T-helper 1 cell treated with Interleukin-12 subunit alpha and Interleukin-12 subunit beta and Interleukin-4 antibody, amounts not matched to agents 30 μg/mL and 1 μg/mL, for 36 hours (primary cell): ENCODE data around the gene TYROBP.
"Not testable (repeated sequence)": the region's sequence is repeated elsewhere in the genome, so short reads cannot be mapped to it uniquely, and the experiment has no call there.

ENCODE experiments used
- H3K27ac Mint-ChIP-seq: one replicate; pipeline ENCODE4 v1.8.0; 2021; ENCODE audit warnings: mild to moderate bottlenecking, mixed read lengths
- H3K27me3 Mint-ChIP-seq: one replicate; pipeline ENCODE4 v1.8.0; 2021; ENCODE audit warnings: low read depth, mixed read lengths
- H3K36me3 Mint-ChIP-seq: one replicate; pipeline ENCODE4 v1.8.0; 2021; ENCODE audit warnings: low read depth, mixed read lengths
- H3K4me1 Mint-ChIP-seq: one replicate; pipeline ENCODE4 v1.8.0; 2021; ENCODE audit warnings: low read depth, mixed read lengths
- H3K4me3 Mint-ChIP-seq: one replicate; pipeline ENCODE4 v1.8.0; 2021; ENCODE audit warnings: mild to moderate bottlenecking, moderate library complexity, mixed read lengths
- H3K9me3 Mint-ChIP-seq: one replicate; pipeline ENCODE4 v1.8.0; 2021; ENCODE audit warnings: mixed read lengths

Gene TYROBP

DNA sequence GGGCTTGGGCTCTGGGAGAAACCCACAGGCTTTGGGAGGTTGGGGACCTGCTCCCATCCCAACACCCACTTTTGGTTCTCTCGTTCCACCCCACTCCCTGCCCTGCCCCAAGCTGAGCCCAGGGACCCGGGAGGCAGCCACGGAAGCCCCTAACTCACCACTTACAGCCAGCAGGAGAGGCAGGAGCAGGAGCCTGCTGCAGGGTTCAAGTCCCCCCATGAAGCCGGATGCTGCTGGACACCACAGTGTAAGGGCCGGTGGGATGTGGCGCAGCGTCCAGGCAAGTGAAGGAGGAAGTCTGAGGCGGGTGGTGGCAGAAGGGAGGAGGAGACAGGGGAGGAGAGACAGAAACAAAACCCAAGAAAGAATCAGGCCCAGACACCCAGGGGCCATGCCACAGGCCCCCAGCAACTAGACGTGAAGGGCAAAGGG lies at the start of gene TYROBP:
Gene TYROBP (minus strand): TSS at position 286 of the 432 bp plus-strand sequence. CDS start 67 bp downstream, at position 219.
- Mint-ChIP-seq H3K4me1 (peaks cover 29% of the 10 kb centered on the region), H3K9me3 (no peaks in the 10 kb centered on the region), H3K36me3 (peaks cover 6% of the 10 kb centered on the region), H3K4me3 (no peak within 1 kb of the TSS), H3K27me3 (no peaks in the 10 kb centered on the region), H3K27ac (peak within 1 kb of the TSS; percentile 71)

DNA sequence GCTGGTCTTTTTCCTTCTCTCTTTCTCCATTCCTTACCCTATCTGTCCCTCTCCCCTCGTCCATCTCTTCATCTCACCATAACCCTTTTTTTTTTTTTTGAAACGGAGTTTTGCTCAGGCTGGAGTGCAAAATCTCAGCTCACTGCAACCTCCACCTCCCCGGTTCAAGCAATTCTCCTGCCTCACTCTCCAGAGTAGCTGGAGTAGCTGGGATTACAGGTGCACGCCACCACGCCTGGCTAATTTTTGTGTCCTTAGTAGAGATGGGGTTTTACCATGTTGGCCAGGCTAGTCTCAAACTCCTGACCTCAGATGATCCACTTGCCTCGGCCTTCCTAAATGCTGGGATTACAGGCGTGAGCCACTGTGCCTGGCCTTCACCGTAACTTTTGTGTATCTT lies 49.3 kb upstream of the TYROBP start:
- Mint-ChIP-seq H3K27ac (peak overlapping the region; percentile 23), H3K27me3 (peaks cover 17% of the 10 kb centered on the region), H3K4me1 (peaks cover 30% of the 10 kb centered on the region)
- H3K4me3 Mint-ChIP-seq, H3K9me3 Mint-ChIP-seq, H3K36me3 Mint-ChIP-seq: not testable (repeated sequence)

DNA sequence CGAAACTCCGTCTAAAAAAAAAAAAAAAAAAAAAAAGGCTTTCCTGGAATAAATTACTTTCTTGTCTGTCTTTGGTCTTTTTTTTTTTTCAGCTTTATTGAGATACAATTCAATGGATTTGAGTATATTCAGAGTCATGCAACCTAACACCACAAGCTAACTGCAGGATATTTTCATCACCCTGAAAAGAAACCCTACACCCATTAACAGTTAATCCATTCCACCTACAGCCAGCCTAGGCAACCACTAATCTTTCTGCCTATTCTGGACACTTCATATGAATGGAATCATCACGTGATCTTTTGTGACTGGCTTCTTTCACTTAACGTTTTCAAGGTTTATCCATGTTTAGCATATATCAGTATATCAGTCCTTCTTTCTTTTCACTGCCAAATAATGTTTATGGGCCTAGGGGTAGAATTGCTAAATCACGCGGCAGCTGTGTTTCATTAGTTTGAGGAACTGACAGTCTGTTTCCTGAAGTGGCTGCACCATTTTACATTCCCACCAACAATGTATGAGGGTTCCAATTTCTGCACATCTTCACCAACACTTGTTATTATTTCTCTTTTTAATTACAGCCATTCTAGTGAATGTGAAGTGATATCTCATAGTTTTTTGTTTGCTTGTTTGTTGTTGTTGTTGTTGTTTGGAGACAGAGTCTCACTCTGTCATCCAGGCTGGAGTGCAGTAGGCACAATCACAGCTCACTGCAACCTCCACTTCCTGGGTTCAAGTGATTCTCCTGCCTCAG lies 48.0 kb upstream of the TYROBP start:
- Mint-ChIP-seq H3K36me3 (peaks cover 3% of the 10 kb centered on the region), H3K4me3 (no peak overlapping the region), H3K27ac (no peak overlapping the region), H3K9me3 (peaks cover 5% of the 10 kb centered on the region), H3K27me3 (peaks cover 13% of the 10 kb centered on the region), H3K4me1 (peaks cover 32% of the 10 kb centered on the region)

DNA sequence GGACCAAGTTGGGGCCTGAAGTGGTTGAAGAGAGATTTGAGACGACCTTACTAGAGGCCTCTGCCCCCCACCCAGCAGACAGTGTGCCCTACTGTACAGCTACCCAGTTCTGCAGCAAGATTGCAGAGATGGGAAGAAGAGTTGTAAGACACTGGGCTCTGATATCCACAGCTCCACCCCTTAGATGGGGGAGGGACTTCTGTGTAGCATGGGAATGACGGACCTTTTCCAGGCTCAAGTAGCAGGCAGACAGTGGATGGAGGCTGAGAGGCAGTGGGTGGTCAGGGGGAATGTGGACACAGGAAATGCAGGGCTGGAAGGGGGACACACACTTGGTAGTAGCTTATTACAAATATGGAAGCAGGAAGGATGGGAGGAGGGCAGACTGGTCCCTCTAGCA lies 41.0 kb upstream of the TYROBP start:
- H3K4me3 Mint-ChIP-seq, result no peak overlapping the region
- no peaks in the 10 kb centered on the region for H3K27me3 Mint-ChIP-seq
- H3K4me1 Mint-ChIP-seq, result peaks cover 33% of the 10 kb centered on the region
- peak overlapping the region; percentile 31 for H3K27ac Mint-ChIP-seq
- H3K36me3 Mint-ChIP-seq, result peaks cover 5% of the 10 kb centered on the region
- no peaks in the 10 kb centered on the region for H3K9me3 Mint-ChIP-seq

DNA sequence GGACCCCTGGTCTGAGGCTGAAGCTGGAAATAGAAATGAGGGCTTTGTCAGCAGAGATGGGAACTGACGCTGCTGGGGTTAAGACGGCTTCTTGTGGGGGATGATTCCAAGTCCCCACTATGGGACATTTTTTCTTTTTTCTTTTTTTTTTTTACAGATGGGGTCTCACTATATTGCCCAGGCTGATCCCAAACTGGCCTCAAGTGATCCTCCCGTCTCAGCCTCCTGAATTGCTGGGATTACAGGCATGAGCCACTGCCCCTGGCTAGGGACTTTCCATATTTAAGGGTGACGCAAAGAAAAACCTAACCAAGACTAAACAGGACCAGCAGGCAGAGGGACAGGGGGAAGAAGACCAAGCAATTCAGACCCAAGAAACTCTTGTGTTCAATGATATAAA lies 38.1 kb upstream of the TYROBP start:
- Mint-ChIP-seq H3K27ac (peak overlapping the region; percentile 23), H3K36me3 (peaks cover 9% of the 10 kb centered on the region), H3K4me3 (no peak overlapping the region), H3K4me1 (peaks cover 17% of the 10 kb centered on the region), H3K27me3 (no peaks in the 10 kb centered on the region), H3K9me3 (no peaks in the 10 kb centered on the region)

DNA sequence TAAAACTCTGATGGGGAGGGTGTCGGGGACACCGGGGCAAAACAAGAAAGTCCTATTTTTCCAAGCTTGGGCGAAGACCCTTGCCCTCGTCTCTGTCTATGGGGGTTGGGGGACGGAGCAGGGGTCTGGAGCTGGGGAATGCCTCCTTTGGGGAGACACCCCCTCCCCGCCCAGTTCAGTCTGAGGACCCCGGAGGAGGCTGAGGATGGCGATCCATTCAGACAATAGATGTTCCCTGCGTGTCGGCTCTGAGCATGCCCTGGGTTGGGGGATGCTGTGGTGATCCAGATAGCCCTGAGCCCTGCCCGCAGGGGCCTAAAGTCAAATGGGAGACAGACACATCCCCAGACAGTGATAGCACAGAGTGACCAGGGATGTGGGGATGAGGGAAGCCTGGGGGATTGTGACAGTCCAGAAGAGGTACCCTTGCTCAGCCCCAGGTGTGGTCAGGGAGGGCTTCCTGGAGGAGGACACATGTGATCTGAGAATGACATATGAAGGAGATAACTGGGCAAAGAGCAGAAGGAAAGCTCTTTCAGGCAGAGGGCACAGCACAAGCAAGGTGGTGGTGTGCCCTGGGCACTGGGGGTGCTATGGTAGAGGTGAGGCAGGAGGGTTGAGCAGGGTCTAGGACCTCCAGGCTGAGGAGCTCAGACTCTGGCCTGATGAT lies 37.2 kb upstream of the TYROBP start:
- no peaks in the 10 kb centered on the region for H3K9me3 Mint-ChIP-seq
- H3K4me3 Mint-ChIP-seq, result no peak overlapping the region
- H3K4me1 Mint-ChIP-seq, result peaks cover 16% of the 10 kb centered on the region
- no peak overlapping the region for H3K27ac Mint-ChIP-seq
- no peaks in the 10 kb centered on the region for H3K27me3 Mint-ChIP-seq
- H3K36me3 Mint-ChIP-seq, result peaks cover 13% of the 10 kb centered on the region

DNA sequence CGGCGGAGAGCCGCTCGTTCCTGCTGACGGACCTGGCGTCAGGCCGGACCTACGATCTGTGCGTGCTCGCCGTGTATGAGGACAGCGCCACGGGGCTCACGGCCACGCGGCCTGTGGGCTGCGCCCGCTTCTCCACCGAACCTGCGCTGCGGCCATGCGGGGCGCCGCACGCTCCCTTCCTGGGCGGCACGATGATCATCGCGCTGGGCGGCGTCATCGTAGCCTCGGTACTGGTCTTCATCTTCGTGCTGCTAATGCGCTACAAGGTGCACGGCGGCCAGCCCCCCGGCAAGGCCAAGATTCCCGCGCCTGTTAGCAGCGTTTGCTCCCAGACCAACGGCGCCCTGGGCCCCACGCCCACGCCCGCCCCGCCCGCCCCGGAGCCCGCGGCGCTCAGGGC lies 36.5 kb upstream of the TYROBP start:
- Mint-ChIP-seq H3K36me3 (peaks cover 13% of the 10 kb centered on the region), H3K27me3 (no peaks in the 10 kb centered on the region), H3K4me1 (peaks cover 14% of the 10 kb centered on the region), H3K9me3 (no peaks in the 10 kb centered on the region), H3K4me3 (no peak overlapping the region), H3K27ac (no peak overlapping the region)

DNA sequence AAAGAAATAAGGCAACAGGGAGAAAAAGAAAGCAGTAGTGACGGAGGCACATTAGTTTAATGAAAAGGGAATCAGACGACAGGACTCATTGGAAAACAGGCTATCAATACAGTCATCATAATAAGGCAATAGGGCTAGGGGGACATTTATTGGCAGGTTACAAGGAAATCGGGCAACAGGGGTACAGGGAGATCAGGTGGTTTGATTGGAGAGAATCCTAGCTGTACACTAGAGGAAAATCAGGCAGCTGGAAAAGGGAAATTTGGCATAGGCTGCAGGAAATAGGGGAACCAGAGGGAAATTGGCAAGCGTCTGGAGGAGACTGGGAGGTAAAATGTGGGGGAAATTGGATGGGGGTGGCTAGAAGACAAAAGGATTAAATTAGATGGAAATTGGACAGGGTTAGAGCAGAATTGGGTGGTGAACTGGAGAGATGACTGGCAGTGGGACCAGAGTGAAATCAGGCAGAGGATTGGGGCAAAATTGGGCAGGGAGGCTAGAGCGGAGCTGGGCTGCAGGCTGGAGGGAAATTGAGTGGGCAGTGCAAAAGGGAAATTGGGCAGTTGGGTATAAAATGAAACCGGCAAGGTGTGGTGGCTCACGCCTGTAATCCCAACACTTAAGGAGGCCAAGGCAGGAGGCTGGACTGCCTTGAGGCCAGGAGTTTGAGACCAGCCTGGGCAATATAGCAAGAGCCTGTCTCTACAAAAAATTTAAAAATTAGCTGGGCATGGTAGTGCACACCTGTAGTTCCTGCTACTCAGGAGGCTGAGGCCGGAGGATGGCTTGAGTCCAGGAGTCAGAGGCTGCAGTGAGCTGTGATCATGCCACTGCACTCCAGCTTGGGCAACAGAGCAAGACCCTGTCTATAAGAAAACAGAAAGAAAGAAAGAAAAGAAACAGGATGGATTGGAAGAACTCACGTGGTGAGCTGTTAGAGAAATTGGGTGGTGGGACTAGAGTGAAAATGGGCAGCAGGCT lies 35.5 kb upstream of the TYROBP start:
- Mint-ChIP-seq H3K4me3 (no peak overlapping the region), H3K27me3 (no peaks in the 10 kb centered on the region), H3K9me3 (no peaks in the 10 kb centered on the region), H3K27ac (no peak overlapping the region), H3K36me3 (peaks cover 15% of the 10 kb centered on the region), H3K4me1 (peaks cover 12% of the 10 kb centered on the region)

DNA sequence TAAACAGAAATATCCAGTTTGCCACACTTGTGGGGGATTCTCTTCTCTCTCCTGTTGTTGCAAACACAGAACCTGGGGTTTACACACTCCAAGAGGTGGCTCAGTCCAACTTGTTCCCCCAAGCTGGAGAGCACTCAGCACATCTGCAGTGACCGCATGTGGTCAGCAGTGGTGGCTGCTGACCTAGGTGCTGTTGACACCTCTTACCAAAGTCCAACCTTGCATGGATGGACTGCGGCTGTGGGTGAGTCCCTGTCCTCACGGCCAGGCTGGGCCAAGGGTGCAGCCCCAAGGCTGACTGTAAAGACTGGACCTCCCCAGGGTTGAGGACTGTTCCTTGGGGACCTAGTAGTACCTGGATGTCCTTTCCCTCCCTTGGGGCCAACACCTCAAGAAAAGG lies 34.1 kb upstream of the TYROBP start:
- Mint-ChIP-seq H3K4me3 (no peak overlapping the region), H3K4me1 (peaks cover 20% of the 10 kb centered on the region), H3K27me3 (no peaks in the 10 kb centered on the region), H3K27ac (no peak overlapping the region), H3K9me3 (no peaks in the 10 kb centered on the region), H3K36me3 (peaks cover 15% of the 10 kb centered on the region)

DNA sequence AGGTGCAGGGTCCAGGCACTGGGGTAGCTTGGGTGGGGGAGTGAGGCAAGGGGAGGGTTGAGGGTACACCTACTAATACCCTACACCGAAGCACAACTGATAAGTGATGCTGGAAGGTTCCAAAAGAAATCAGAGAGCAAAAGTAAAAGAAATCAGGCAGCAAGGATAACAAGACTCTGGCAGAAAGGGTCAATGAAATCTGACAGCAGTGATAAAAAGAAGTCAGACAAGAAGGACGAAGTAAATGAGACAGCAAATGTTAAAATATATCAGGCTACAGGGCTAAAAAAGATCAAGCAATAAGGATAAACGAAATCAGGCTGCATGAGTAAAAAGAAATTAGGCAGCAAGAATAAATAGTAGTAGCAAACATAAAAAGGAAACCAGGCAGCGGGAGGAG lies 32.7 kb upstream of the TYROBP start:
- H3K9me3 Mint-ChIP-seq, result no peaks in the 10 kb centered on the region
- peaks cover 24% of the 10 kb centered on the region for H3K4me1 Mint-ChIP-seq
- H3K27me3 Mint-ChIP-seq, result no peaks in the 10 kb centered on the region
- peaks cover 15% of the 10 kb centered on the region for H3K36me3 Mint-ChIP-seq
- no peak overlapping the region for H3K27ac Mint-ChIP-seq
- no peak overlapping the region for H3K4me3 Mint-ChIP-seq

DNA sequence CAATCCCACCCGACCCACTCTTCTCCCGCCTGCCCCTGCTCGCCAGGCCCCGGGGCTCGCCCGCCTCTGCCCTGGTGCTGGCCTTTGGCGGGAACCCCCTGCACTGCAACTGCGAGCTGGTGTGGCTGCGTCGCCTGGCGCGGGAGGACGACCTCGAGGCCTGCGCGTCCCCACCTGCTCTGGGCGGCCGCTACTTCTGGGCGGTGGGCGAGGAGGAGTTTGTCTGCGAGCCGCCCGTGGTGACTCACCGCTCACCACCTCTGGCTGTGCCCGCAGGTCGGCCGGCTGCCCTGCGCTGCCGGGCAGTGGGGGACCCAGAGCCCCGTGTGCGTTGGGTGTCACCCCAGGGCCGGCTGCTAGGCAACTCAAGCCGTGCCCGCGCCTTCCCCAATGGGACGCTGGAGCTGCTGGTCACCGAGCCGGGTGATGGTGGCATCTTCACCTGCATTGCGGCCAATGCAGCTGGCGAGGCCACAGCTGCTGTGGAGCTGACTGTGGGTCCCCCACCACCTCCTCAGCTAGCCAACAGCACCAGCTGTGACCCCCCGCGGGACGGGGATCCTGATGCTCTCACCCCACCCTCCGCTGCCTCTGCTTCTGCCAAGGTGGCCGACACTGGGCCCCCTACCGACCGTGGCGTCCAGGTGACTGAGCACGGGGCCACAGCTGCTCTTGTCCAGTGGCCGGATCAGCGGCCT lies 32.1 kb upstream of the TYROBP start:
- Mint-ChIP-seq H3K4me1 (peaks cover 23% of the 10 kb centered on the region), H3K27ac (no peak overlapping the region), H3K4me3 (no peak overlapping the region), H3K27me3 (no peaks in the 10 kb centered on the region), H3K36me3 (peaks cover 12% of the 10 kb centered on the region), H3K9me3 (no peaks in the 10 kb centered on the region)

DNA sequence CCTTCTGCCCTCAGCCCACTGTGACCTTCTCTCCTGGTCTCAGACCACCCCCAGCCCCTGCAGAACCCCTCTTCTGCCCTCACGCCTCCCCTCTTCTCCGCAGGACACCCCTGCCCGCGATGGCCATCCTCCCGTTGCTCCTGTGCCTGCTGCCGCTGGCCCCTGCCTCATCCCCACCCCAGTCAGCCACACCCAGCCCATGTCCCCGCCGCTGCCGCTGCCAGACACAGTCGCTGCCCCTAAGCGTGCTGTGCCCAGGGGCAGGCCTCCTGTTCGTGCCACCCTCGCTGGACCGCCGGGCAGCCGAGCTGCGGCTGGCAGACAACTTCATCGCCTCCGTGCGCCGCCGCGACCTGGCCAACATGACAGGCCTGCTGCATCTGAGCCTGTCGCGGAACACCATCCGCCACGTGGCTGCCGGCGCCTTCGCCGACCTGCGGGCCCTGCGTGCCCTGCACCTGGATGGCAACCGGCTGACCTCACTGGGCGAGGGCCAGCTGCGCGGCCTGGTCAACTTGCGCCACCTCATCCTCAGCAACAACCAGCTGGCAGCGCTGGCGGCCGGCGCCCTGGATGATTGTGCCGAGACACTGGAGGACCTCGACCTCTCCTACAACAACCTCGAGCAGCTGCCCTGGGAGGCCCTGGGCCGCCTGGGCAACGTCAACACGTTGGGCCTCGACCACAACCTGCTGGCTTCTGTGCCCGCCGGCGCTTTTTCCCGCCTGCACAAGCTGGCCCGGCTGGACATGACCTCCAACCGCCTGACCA lies 31.4 kb upstream of the TYROBP start:
- Mint-ChIP-seq H3K4me1 (peaks cover 23% of the 10 kb centered on the region), H3K9me3 (no peaks in the 10 kb centered on the region), H3K36me3 (peaks cover 11% of the 10 kb centered on the region), H3K27ac (no peak overlapping the region), H3K4me3 (no peak overlapping the region), H3K27me3 (no peaks in the 10 kb centered on the region)
